HepG2 (cell line): Measurements from ENCODE around the gene CDC37. TPM values are rescaled to one million over a fixed set of nuclear protein-coding genes. Genes with fewer than 3 reads are reported as not detected.
A peak's percentile ranks its signal among the peaks of the same experiment; 100 is the strongest.

ENCODE experiments used
- ATAC-seq: fragments of 200-7000 bp; cut with Tn5 transposase; 3 replicates; pipeline ENCODE4 v1.9.1; 2020; ENCODE audit warnings: mild to moderate bottlenecking, moderate library complexity
- BruUV-seq: library from RNA; stranded (reverse); fragments of 400-500 nt; replicated peaks from 2 replicates; lab custom pipeline; 2021; lab: Mats Ljungman, UMichigan
- CTCF ChIA-PET: fragments of 300-600 bp; formaldehyde crosslinking; extraction: SDS; loops from one replicate; lab custom pipeline; 2021; ENCODE audit warnings: low total read pairs, inconsistent platforms, low intra/inter-chr PET ratio; lab: Yijun Ruan, JAX
- POLR2A ChIA-PET: fragments of 350-600 bp; sonication (Branson Sonifier 250); formaldehyde crosslinking; loops from one replicate; lab custom pipeline; 2020; ENCODE audit warnings: antibody characterized with exemption, inconsistent platforms; lab: Yijun Ruan, JAX
- DNase-seq: peaks from one replicate; pipeline ENCODE4 v3.0.0-alpha.2; 2015; ENCODE audit warnings: low spot score
- FAIRE-seq: peaks from 3 replicates; lab custom pipeline; 2011; peaks lifted over from hg19 to GRCh38; lab: Jason Lieb, UNC
- H2AFZ ChIP-seq: one replicate; pipeline ENCODE4 v1.6.1; 2011; ENCODE audit warnings: low read length, inconsistent platforms
- H3K27ac ChIP-seq: fragments of 300-600 bp; 3 replicates; pipeline ENCODE4 v1.8.0; 2011; ENCODE audit warnings: mixed run types, mild to moderate bottlenecking, mixed read lengths, low read length, inconsistent platforms; ENCODE audit not compliant: insufficient read depth; ENCODE audit errors: extremely low read length
- H3K27me3 ChIP-seq, 2 experiments: fragments of 200-600 bp in 1 of 2; 2 replicates in 1 of 2; 3 replicates in 1 of 2; pipeline versions ENCODE4 v1.6.0 to v1.8.0; 2011; ENCODE audit warnings: low read length in 2 of 2, mild to moderate bottlenecking in 2 of 2, moderate library complexity in 2 of 2, inconsistent platforms in 1 of 2; ENCODE audit not compliant: insufficient read depth in 2 of 2, control insufficient read depth in 1 of 2
- H3K36me3 ChIP-seq, 2 experiments: fragments of 200-600 bp in 1 of 2; replicated peaks in 1 of 2; 2 replicates in 1 of 2; 3 replicates in 1 of 2; pipeline versions ENCODE4 v1.5.1 to v1.8.0; 2011; ENCODE audit warnings: low read length in 2 of 2, inconsistent platforms in 1 of 2; ENCODE audit not compliant: insufficient read depth in 2 of 2, control insufficient read depth in 1 of 2
- H3K4me1 ChIP-seq: 2 replicates; pipeline ENCODE4 v1.5.1; 2012; ENCODE audit warnings: low read length, inconsistent platforms; ENCODE audit not compliant: insufficient read depth
- H3K4me2 ChIP-seq: 2 replicates; pipeline ENCODE4 v1.6.0; 2011; ENCODE audit warnings: low read depth, low read length, inconsistent platforms
- H3K4me3 ChIP-seq, 3 experiments: fragments of 200-600 bp in 1 of 3; sonication (generic), shearing (Covaris generic) in 1 of 3; replicated peaks in 1 of 3; 2 replicates each; pipeline ENCODE4 v1.5.1; 2011 to 2016; ENCODE audit warnings: low read length in 3 of 3, inconsistent platforms in 2 of 3, low read depth in 2 of 3, mild to moderate bottlenecking in 2 of 3, control low read depth in 1 of 3, mixed read lengths in 1 of 3; ENCODE audit not compliant: insufficient read depth in 1 of 3
- H3K79me2 ChIP-seq: one replicate; pipeline ENCODE4 v1.6.1; 2011; ENCODE audit warnings: low read length, inconsistent platforms; ENCODE audit not compliant: insufficient read depth
- H3K9ac ChIP-seq: 2 replicates; pipeline ENCODE4 v1.6.0; 2011; ENCODE audit warnings: mild to moderate bottlenecking, low read depth, low read length, inconsistent platforms; ENCODE audit not compliant: insufficient read depth
- H3K9me3 ChIP-seq: 2 replicates; pipeline ENCODE4 v1.5.1; 2012; ENCODE audit warnings: mild to moderate bottlenecking, low read length
- H4K20me1 ChIP-seq: 2 replicates; pipeline ENCODE4 v1.6.0; 2011; ENCODE audit warnings: inconsistent platforms, mild to moderate bottlenecking, low read length, moderate library complexity; ENCODE audit not compliant: insufficient read depth
- ATF4 ChIP-seq, 2 experiments: fragments of 450-650 bp in 1 of 2; sonication (generic) in 1 of 2; formaldehyde crosslinking; IDR thresholded peaks; 2 replicates each; pipeline versions ENCODE4 v1.5.0 to v1.8.0; 2020 to 2022; ENCODE audit warnings: mild to moderate bottlenecking in 1 of 2, missing genetic modification reagents in 1 of 2
- ATF5 ChIP-seq: sonication (generic); formaldehyde crosslinking; IDR thresholded peaks from 2 replicates; pipeline ENCODE4 v1.4.0; 2020; ENCODE audit warnings: mild to moderate bottlenecking, low read depth, missing genetic modification reagents
- FOXA3 ChIP-seq: IDR thresholded peaks from 2 replicates; pipeline ENCODE4 v1.6.1; 2016; ENCODE audit warnings: missing genetic modification reagents, missing compliant biosample characterization
- GLI4 ChIP-seq: sonication (generic); formaldehyde crosslinking; IDR thresholded peaks from 2 replicates; pipeline ENCODE4 v1.5.1; 2020; ENCODE audit warnings: missing genetic modification reagents, mild to moderate bottlenecking, moderate library complexity, borderline replicate concordance
- IRF2 ChIP-seq: IDR thresholded peaks from 2 replicates; pipeline ENCODE4 v1.6.1; 2018; ENCODE audit warnings: missing genetic modification reagents, missing compliant biosample characterization
- SP1 ChIP-seq, 2 experiments: fragments of 450-650 bp in 1 of 2; sonication (generic) in 1 of 2; formaldehyde crosslinking in 1 of 2; IDR thresholded peaks; 2 replicates each; pipeline versions ENCODE4 v1.4.0 to v1.6.1; 2016 to 2020; ENCODE audit warnings: missing genetic modification reagents in 1 of 2
- ZBTB33 ChIP-seq: sonication (generic); formaldehyde crosslinking; IDR thresholded peaks from 2 replicates; pipeline ENCODE4 v1.4.0; 2020; ENCODE audit warnings: missing genetic modification reagents
- ZFP36L1 ChIP-seq: sonication (generic); formaldehyde crosslinking; IDR thresholded peaks from 2 replicates; pipeline ENCODE4 v1.8.0; 2022; ENCODE audit warnings: mild to moderate bottlenecking, missing genetic modification reagents, moderate library complexity
- ZNF256 ChIP-seq: sonication (generic); formaldehyde crosslinking; conservative IDR thresholded peaks from 2 replicates; pipeline ENCODE4 v1.4.0; 2020; ENCODE audit warnings: missing genetic modification reagents
- ZNF317 ChIP-seq: sonication (generic); formaldehyde crosslinking; IDR thresholded peaks from 2 replicates; pipeline ENCODE4 v1.5.0; 2020; ENCODE audit warnings: mild to moderate bottlenecking, missing genetic modification reagents
- ZNF367 ChIP-seq: sonication (generic); formaldehyde crosslinking; IDR thresholded peaks from 2 replicates; pipeline ENCODE4 v1.4.0; 2020; ENCODE audit warnings: missing genetic modification reagents, borderline replicate concordance
- WGBS: methylation state at CpG from one replicate; pipeline ENCODE4 v1.1.6; 2017; ENCODE audit warnings: low lambda C conversion rate; 5-methylcytosine and 5-hydroxymethylcytosine counted together
- in situ Hi-C: cut with HindIII; loops from 2 replicates; pipeline ENCODE4 v1.10.0; 2017; ENCODE audit warnings: low pct_unique_long_range_greater_than_20kb; ENCODE audit not compliant: extremely low pct_ligation_motif_present
- intact Hi-C: fragments of 100-400 bp; cut with micrococcal nuclease; formaldehyde crosslinking; loops from one replicate; pipeline ENCODE4 v1.10.0; 2022; ENCODE audit not compliant: unreplicated experiment
- polyA plus RNA-seq, 8 experiments: library from polyadenylated mRNA; depleted of rRNA in 3 of 8; stranded (reverse) in 7 of 8; unstranded in 1 of 8; fragments of >200 nt; fragmentation: Illumina TruSeq in 4 of 8; extraction: Trizol in 4 of 8; gene quantifications; 2 replicates each; pipeline versions ENCODE4 v1.2.1 to v1.2.3, GENCODE V29; 2011 to 2016; ENCODE audit warnings: low read depth in 4 of 8, missing spikeins in 1 of 8, mixed read lengths in 1 of 8; ENCODE audit not compliant: insufficient read depth in 1 of 8
- total RNA-seq, 5 experiments: library from RNA; depleted of rRNA; stranded (reverse); fragments of >200 nt; fragmentation: Illumina TruSeq; extraction: Trizol; gene quantifications; 2 replicates each; pipeline ENCODE4 v1.2.3, GENCODE V29; 2016; ENCODE audit warnings: low read depth in 1 of 5

Gene CDC37
- total and polyA plus RNA-seq, 2 of the 13 experiments (the other 11 are each of a cell fraction or from before 2014, with no cell fraction given), result 158 to 177 TPM

GRCh38 chr19:10356431-10356830 is 46.9 kb downstream of the CDC37 start (continued):
- no peak for TF ChIP-seq ATF4 (CRISPR knock-in tag; IDR thresholded peaks at IDR 0.05)
- TF ChIP-seq ZNF256, result no peak

- no peak for DNase-seq
- 98% methylated on average over 31 of the region's 32 CpGs for WGBS
- no peak for TF ChIP-seq SP1 (IDR thresholded peaks at IDR 0.05)
- 0 out of 2 replicates have a peak, but pooled peaks have one; percentile 26 for TF ChIP-seq SP1 (CRISPR knock-in tag; IDR thresholded peaks at IDR 0.05)
- TF ChIP-seq GLI4 (CRISPR knock-in tag), result no peak
- no peak for TF ChIP-seq ATF5
- TF ChIP-seq ZNF367 (CRISPR knock-in tag), result no peak
- no peak for TF ChIP-seq FOXA3 (CRISPR knock-in tag)
- TF ChIP-seq ZFP36L1 (CRISPR knock-in tag), result no peak
- no peak for TF ChIP-seq ZBTB33 (CRISPR knock-in tag)
- TF ChIP-seq IRF2 (CRISPR knock-in tag), result no peak
- no peak for TF ChIP-seq ZNF317
- TF ChIP-seq, all 625 proteins: peak for 1
- Histone ChIP-seq H3K79me2 (no peaks in the 10 kb centered on the region), H3K9me3 (no peaks in the 10 kb centered on the region), H3K9ac (no peak overlapping the region), H4K20me1 (no peaks in the 10 kb centered on the region), H3K4me2 (no peak overlapping the region), H3K27ac (no peak overlapping the region), H3K4me3 (no peak overlapping the region), H2AFZ (no peak overlapping the region), H3K36me3 (peaks cover 5 to 18% of the 10 kb centered on the region in 2 experiments; a peak in 3 of 5 replicates), H3K27me3 (no peaks in the 10 kb centered on the region), H3K4me1 (no peaks in the 10 kb centered on the region)
- ATAC-seq, result peak; percentile 31; the same call in 2 of the 3 replicates
- ChIA-PET CTCF (no interaction called here), POLR2A (no interaction called here)
- intact Hi-C loops, result no loop called here
- in situ Hi-C loops, result no loop called here
- FAIRE-seq, result no peak
- no TSS peak for BruUV-seq
Observed at GRCh38 chr19:10353793-10354391, 49.5 kb downstream of the CDC37 start.
